Osteoblast (primary cell): ENCODE data around the gene VAPB. TPM values are rescaled to one million over a fixed set of nuclear protein-coding genes. Genes with fewer than 3 reads are reported as not detected.
A peak's percentile ranks its signal among the peaks of the same experiment; 100 is the strongest.

ENCODE experiments used
- DNase-seq: peaks from one replicate; pipeline ENCODE4 v3.0.0; 2011; ENCODE audit warnings: low spot score, mixed read lengths; ENCODE audit not compliant: insufficient read length; ENCODE audit errors: missing footprints
- H2AFZ ChIP-seq: 2 replicates; pipeline ENCODE4 v1.6.0; 2011; ENCODE audit warnings: mild to moderate bottlenecking, low read length
- H3K27ac ChIP-seq: 2 replicates; pipeline ENCODE4 v1.5.1; 2011; ENCODE audit warnings: mild to moderate bottlenecking, low read depth, low read length, moderate library complexity
- H3K27me3 ChIP-seq: 2 replicates; pipeline ENCODE4 v1.6.0; 2012; ENCODE audit warnings: mild to moderate bottlenecking, control low read depth, inconsistent platforms, low read length, moderate library complexity; ENCODE audit not compliant: insufficient read depth
- H3K36me3 ChIP-seq: 2 replicates; pipeline ENCODE4 v1.5.1; 2011; ENCODE audit warnings: mild to moderate bottlenecking, low read length, control low read depth, moderate library complexity; ENCODE audit not compliant: insufficient read depth
- H3K4me1 ChIP-seq: 2 replicates; pipeline ENCODE4 v1.5.1; 2011; ENCODE audit warnings: mild to moderate bottlenecking, low read length, control low read depth, moderate library complexity; ENCODE audit not compliant: insufficient read depth
- H3K4me2 ChIP-seq: 2 replicates; pipeline ENCODE4 v1.6.0; 2011; ENCODE audit warnings: mild to moderate bottlenecking, low read length; ENCODE audit not compliant: insufficient read depth
- H3K4me3 ChIP-seq: fragments of 200-600 bp; sonication (generic); 3 replicates; pipeline ENCODE4 v1.5.1; 2012; ENCODE audit warnings: mild to moderate bottlenecking, low read length, inconsistent platforms; ENCODE audit not compliant: insufficient read depth
- H3K79me2 ChIP-seq: 2 replicates; pipeline ENCODE4 v1.6.0; 2012; ENCODE audit warnings: mild to moderate bottlenecking, low read length, control low read depth, inconsistent platforms; ENCODE audit not compliant: insufficient read depth
- H3K9me3 ChIP-seq: 2 replicates; pipeline ENCODE4 v1.5.1; 2011; ENCODE audit warnings: low read depth, low read length, control low read depth
- H4K20me1 ChIP-seq: 2 replicates; pipeline ENCODE4 v1.6.0; 2012; ENCODE audit warnings: mild to moderate bottlenecking, low read length, control low read depth; ENCODE audit not compliant: insufficient read depth
- total RNA-seq: library from RNA; depleted of rRNA; stranded (reverse); fragments of >200 nt; gene quantifications from 2 replicates; pipeline ENCODE4 v1.2.3, GENCODE V29; 2012
- TF ChIP-seq, protein P1 (sequence below): IDR thresholded peaks from 2 replicates; pipeline ENCODE4 v1.5.1; 2011; ENCODE audit warnings: mild to moderate bottlenecking, low read depth, low read length, moderate library complexity; ENCODE audit errors: extremely low read depth

The VAPB gene
- total RNA-seq, 1 donor = 14.5 TPM

GRCh38 chr20:58433029-58433647 lies 44.1 kb downstream of the VAPB start:
- Histone ChIP-seq H3K27me3 (no peaks in the 10 kb centered on the region), H3K4me2 (no peak overlapping the region), H3K4me1 (peaks cover 27% of the 10 kb centered on the region), H2AFZ (no peak overlapping the region), H3K9me3 (no peaks in the 10 kb centered on the region), H3K79me2 (peaks cover 97% of the 10 kb centered on the region), H3K36me3 (peaks cover 9% of the 10 kb centered on the region), H3K27ac (peak overlapping the region; percentile 40), H3K4me3 (no peak overlapping the region), H4K20me1 (peaks cover 52% of the 10 kb centered on the region)
- DNase-seq = no peak
- TF ChIP-seq, protein P1, sequence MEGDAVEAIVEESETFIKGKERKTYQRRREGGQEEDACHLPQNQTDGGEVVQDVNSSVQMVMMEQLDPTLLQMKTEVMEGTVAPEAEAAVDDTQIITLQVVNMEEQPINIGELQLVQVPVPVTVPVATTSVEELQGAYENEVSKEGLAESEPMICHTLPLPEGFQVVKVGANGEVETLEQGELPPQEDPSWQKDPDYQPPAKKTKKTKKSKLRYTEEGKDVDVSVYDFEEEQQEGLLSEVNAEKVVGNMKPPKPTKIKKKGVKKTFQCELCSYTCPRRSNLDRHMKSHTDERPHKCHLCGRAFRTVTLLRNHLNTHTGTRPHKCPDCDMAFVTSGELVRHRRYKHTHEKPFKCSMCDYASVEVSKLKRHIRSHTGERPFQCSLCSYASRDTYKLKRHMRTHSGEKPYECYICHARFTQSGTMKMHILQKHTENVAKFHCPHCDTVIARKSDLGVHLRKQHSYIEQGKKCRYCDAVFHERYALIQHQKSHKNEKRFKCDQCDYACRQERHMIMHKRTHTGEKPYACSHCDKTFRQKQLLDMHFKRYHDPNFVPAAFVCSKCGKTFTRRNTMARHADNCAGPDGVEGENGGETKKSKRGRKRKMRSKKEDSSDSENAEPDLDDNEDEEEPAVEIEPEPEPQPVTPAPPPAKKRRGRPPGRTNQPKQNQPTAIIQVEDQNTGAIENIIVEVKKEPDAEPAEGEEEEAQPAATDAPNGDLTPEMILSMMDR = no peak

- Histone ChIP-seq H3K36me3 (peaks cover 9% of the 10 kb centered on the region), H3K4me1 (peaks cover 27% of the 10 kb centered on the region), H3K27ac (peak overlapping the region; percentile 40), H3K4me3 (no peak overlapping the region), H3K4me2 (no peak overlapping the region), H4K20me1 (peaks cover 52% of the 10 kb centered on the region), H3K9me3 (no peaks in the 10 kb centered on the region), H3K27me3 (no peaks in the 10 kb centered on the region), H3K79me2 (peaks cover 95% of the 10 kb centered on the region), H2AFZ (no peak overlapping the region)
- TF ChIP-seq, protein P1 = no peak
- DNase-seq = peak; percentile 88
Measured at GRCh38 chr20:58433759-58434158, 44.7 kb downstream of the VAPB start.

DNA sequence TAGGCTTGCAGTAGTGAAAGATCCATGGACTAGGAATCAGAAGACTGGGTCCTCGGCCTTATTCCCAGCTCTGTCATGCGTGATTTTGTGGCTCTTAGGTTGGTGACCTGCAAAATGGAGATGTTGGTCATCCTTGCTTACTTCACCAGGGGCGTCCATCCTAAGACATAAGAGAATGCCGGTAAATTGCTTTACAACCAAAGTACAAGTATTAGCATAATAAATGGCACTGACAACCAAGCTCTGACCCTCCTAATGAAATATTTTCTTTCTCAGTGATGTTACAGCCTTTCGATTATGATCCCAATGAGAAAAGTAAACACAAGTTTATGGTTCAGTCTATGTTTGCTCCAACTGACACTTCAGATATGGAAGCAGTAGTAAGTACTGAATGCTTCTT lies 45.3 kb downstream of the VAPB start:
- H3K27ac ChIP-seq = peak overlapping the region; percentile 40
- H3K4me3 ChIP-seq = no peak overlapping the region
- peaks cover 27% of the 10 kb centered on the region for H3K4me1 ChIP-seq
- no peaks in the 10 kb centered on the region for H3K27me3 ChIP-seq
- no peak overlapping the region for H2AFZ ChIP-seq
- no peak for DNase-seq
- no peak overlapping the region for H3K4me2 ChIP-seq
- H3K9me3 ChIP-seq = no peaks in the 10 kb centered on the region
- TF ChIP-seq, protein P1 = no peak
- H3K79me2 ChIP-seq = peaks cover 94% of the 10 kb centered on the region
- H3K36me3 ChIP-seq = peaks cover 12% of the 10 kb centered on the region
- H4K20me1 ChIP-seq = peaks cover 49% of the 10 kb centered on the region

- Histone ChIP-seq H3K9me3 (no peaks in the 10 kb centered on the region), H3K4me2 (no peak overlapping the region), H2AFZ (no peak overlapping the region), H3K79me2 (peaks cover 95% of the 10 kb centered on the region), H3K36me3 (peaks cover 17% of the 10 kb centered on the region), H3K27me3 (no peaks in the 10 kb centered on the region), H4K20me1 (peaks cover 48% of the 10 kb centered on the region), H3K27ac (no peak overlapping the region), H3K4me1 (peaks cover 27% of the 10 kb centered on the region), H3K4me3 (no peak overlapping the region)
- no peak for DNase-seq
- TF ChIP-seq, protein P1 = no peak
Measured at GRCh38 chr20:58435237-58435636, 46.2 kb downstream of the VAPB start.
